Stromal cell of bone marrow (primary cell): ENCODE data around the gene SLCO2A1.

Source experiments
- DNase-seq: peaks from one replicate; pipeline ENCODE4 v3.0.0-alpha.2; 2012; ENCODE audit warnings: low read depth

SLCO2A1 gene

GRCh38 chr3:133999891-134000685 lies 29.6 kb downstream of the SLCO2A1 start:
- no peak for DNase-seq

GRCh38 chr3:133998691-133999241 lies 31.0 kb downstream of the SLCO2A1 start:
- no peak for DNase-seq

DNA sequence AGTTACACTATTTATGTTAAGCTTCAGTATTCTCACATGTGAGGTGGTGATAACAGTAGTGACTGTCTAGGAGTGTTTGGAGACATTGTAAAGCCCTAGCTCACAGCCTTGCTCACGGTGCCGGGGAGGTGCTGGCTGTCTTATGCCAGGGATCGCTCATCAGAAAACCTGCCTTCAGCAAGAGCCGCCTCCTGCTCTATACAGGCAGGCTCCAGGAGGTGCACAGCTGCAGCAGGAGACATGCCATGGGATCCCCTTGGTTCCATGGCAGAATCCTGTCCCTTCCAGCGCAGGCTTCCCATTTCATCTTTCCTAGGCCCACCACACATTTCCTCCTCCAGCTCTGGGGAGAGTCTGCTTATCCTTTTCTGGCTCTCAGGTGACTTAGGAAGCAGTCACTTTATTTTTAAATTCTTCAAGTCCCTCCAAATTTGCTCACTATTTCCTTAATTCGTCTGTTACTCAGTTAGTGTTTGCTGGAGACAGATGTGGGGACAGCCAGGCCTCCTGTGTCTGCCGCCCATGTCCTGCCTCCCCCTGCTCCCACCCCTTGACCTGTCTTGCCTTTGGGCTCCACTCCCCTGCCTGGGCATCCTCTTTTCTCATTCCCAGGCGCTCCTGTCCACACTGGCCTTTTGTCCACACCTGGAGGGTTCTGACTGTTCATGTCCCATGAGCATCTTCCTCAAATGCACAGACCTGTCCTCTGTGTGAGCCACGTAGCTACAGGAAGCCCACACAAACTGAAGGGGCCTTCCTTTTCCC lies 31.7 kb downstream of the SLCO2A1 start:
- no peak for DNase-seq

DNA sequence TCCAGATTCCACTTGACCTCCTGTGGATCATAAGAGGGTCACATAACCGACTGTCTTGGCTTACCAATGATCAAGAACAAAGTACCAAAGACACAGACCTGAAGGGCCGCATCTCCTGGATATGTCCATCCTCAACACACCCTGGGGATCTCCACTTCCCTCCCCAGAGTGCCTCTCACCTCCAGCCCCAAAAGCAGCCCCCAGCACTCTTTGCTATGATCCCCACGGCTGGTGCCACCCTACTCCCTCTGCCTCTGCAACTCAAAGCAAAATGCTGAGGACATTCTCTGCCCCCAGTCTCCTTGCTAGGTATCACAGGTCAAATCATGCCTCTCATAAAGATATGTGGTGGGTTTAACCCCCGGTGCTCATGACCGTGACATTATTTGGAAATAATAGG lies 32.7 kb downstream of the SLCO2A1 start:
- no peak for DNase-seq

DNA sequence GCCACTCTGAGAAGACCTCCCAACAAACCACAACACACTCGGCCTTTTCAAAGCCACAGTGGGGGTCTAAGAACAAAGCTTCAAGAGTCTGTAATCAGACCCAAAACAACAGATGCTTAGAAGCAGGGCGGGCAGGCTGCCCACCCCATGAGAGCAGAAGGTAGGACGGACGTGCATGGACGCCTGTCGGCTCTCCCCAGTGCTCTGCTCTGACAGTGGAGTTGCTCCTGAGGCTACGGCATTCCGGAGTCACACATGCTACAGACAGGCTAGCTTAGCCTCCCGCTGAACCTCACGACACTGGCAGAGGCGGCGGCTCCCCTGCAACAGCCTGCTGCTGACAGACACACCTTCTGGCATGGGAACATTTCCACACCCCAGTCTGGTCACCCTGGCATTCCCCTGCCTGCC lies 33.5 kb downstream of the SLCO2A1 start:
- DNase-seq = no peak

- DNase-seq = no peak
These were observed 34.5 kb downstream of the SLCO2A1 start for GRCh38 chr3:133995264-133995663.

- no peak for DNase-seq
These were observed 35.4 kb downstream of the SLCO2A1 start for GRCh38 chr3:133994166-133994890.

DNA sequence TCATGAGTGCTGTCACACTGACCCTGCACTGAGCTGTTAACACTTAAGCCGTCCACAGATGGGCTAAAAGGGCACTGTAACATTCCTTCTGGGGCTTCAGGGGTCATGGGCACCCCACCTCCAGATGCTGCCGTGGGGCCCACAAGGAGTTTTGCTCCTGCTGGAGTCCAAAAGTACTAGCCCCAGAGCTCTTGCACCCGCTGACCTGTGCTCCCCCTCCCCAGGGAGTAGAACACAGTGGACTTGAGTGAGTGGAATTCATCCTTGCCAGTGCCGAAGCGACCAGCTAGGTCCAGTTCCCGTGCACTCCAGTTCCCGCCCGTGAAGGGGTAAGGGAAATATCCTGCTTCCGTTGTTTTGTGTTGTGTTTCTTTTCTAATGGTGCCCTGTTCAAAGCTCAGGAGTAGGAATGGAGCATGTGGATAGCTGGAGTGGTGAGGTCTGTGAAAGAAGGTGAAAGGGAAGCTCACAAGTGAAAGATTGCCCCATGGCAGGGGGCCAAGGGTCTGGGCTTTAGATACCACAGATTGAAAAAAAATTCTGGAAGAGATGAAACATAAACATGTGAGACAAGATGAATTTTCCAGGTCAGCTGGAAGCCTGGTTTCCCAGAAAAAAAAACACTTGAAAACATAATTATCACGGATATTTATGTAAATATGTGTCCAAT lies 36.6 kb downstream of the SLCO2A1 start:
- DNase-seq = no peak

DNA sequence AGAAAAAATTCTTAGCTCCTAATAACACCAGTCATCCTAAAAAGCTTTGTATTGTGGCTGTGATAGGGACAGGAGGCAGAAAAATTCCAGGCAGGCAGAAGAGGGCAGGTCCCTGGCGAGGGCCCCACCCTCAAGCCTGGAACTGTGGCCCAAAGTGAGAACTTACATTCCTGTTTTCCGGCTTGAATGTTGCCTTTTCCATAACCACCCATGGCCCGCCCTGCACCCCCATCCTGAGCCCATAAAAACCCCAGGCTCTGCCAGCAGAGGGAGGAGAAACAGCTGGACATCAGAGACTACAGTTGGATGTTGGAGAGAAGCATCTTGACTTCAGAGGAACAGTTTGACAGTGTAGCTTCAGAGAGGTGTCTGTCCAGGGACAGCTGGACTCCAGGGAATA lies 37.3 kb downstream of the SLCO2A1 start:
- no peak for DNase-seq

GRCh38 chr3:133991637-133992036 lies 38.1 kb downstream of the SLCO2A1 start:
- no peak for DNase-seq

DNA sequence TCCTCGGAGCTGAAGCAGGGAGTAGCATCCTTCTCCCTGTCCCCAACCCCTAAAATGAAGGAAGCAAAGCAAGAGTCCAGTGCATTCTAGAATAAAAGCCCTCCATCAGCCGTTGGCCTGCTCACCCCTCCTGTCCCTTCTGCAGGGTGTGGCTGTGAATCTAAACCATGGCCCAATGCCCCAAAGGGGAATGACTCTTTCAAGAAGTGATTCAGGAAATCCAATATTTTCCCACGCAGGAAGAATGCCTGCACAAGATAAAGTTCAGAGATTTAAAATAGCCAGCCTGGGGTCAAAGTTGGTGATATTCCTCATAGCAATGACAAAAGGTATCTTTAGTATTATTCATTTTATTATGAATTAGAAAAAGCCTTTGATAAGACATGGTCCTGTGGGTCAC lies 38.5 kb downstream of the SLCO2A1 start:
- DNase-seq = no peak

GRCh38 chr3:133989936-133990702 lies 39.6 kb downstream of the SLCO2A1 start:
- DNase-seq = no peak

DNA sequence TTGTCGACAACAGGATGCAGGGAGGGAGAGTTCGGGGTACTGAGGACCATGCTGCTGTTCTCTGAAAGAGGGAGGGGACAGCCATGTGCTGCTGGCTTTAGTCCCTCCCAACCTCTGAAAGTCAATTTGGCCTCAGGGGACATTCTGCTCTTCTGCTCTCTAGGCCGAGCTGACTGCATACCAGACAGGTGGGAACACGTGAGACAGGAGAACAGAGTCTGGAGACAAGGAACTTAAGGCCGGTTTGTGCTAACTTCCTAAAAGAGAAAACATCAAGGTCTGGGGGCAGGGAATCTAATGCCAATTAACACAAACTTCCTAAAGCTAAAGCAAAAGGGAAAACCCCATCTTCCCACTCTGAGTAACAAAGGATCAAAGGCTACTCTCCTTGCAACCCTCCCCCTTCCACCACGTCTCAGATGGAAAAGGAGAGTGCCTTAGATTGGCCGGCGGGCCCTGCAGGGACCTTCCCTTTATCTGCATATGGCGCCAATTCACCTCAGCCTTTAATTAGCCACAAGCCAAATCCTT lies 41.0 kb downstream of the SLCO2A1 start:
- no peak for DNase-seq

DNA sequence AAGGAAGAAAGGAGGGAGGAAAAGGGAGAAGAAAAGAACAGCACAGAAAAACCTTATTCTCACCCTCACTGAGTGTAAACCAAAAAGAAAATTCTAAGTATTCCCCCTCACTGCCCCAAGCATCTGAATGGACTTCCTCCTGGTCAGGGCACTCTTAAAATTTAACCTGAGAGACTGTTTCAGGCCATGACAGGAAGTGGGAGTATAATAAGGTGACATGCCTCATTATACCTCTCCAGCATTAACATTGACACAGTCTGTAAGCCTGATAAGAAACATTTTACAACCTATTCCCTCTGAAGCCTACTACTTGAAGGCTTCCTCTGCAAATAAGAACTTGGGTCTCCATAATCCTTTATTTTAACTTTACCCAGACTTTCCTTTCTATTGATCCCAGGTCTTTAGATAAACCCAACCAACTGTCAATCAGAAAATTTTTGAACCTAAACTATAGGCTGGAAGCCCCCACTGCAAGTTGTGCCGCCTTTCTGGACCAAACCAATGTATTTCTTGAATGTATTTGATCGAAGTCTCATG lies 41.7 kb downstream of the SLCO2A1 start:
- no peak for DNase-seq

DNA sequence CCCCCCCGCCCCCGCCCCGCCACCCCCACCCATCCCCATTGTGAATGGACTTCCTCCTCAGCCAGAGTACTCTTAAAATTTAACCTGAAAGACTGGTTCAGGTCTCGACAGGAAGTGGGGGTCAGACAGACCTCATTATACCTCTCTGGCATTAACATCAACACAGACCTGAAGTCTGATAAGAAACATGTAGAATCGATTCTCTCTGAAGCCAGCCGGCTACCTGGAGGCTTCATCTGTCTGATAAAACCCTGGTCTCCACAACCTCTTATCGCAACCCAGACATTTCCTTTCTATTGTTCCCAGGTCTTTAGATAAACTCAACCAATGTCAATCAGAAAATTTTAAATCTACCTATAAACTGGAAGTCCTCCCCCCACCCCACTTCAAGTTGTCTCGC lies 42.6 kb downstream of the SLCO2A1 start:
- no peak for DNase-seq

DNA sequence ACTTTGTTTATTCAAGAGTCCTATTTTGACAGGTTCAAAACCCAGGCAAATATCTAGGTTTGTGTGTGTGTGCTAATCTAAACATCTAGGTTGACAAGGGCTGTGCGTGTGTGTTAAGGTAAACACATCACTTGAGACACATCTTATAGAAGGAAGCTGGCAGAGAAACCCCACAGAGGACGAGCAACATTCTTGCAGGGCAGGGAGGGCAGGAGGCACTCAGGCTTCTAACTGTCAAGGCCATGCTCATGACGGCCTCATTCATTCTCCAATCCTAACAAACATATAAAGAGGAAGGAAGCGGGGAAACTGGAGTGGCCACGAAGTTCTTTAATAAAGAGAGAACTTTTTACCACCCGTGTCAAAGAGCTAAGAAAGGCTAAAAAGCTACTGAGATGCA lies 43.4 kb downstream of the SLCO2A1 start:
- no peak for DNase-seq

GRCh38 chr3:133984975-133985374 lies 44.8 kb downstream of the SLCO2A1 start:
- no peak for DNase-seq

DNA sequence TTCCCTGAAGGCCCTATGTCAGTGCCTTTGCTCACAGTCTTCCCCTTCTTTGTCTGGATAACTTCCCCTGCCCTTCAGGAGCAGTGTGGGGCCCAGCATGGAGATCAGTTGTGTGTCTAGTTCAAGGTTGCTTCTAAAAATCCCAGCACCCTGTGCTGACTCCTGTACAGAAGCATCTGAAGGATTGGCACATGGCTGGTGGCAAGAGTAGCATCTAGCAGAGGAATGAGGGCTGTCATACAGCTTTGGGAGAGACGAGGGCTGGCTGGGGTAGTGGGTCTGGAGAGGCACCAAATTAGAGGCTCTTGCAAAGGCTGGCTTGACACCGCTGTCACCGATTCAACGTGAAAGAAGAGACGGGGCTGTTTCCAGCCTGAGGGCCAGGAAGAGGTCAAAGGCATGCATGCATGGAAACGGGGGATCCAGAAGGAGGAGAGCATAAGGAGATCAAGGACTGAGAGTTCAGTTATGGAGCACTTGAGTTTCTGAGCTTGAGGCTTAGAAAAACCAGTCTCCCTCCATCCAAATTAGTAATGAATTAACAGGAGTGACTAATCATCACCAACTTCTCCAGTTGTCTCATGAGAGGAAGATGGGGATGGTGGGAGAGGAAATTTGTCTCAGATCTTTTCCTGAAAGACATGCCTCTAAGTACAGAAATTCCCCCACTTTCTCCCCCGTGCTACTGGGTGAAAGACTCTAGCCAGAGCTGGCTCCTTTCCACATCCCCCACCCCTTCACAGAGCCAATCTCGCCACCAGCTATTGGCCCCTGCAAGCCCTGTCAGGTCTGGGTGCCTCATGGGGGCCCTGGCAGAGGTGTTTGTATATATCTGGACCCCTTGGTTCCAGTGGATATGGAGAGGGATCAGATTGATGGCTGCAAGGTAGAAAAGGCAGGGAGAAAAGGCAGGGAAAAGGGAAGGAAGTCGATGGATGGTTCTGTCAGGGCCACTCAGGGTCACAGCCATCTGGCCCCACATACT lies 45.9 kb downstream of the SLCO2A1 start:
- DNase-seq = no peak

- no peak for DNase-seq
These were observed 46.6 kb downstream of the SLCO2A1 start for GRCh38 chr3:133983126-133983525.
